Activated CD8-positive, alpha-beta memory T cell treated with anti-CD3 and anti-CD28 coated beads, Interleukin-2, amount 10 ng/mL, durations not matched to agents 7 days and 5 days (primary cell): Measurements from ENCODE around the gene HIGD1C. TPM values are rescaled to one million over a fixed set of nuclear protein-coding genes. Genes with fewer than 3 reads are reported as not detected.
"Not testable (repeated sequence)": the region's sequence is repeated elsewhere in the genome, so short reads cannot be mapped to it uniquely, and the experiment has no call there.

Experiments
- ATAC-seq: fragments of 150-1000 bp; cut with Tn5 transposase; one replicate; pipeline ENCODE4 v1.10.0; 2021; ENCODE audit warnings: moderate library complexity
- CTCF ChIA-PET: fragments of 350-600 bp; sonication (Branson Sonifier 250); formaldehyde crosslinking; loops from one replicate; lab custom pipeline; 2021; ENCODE audit warnings: antibody characterized with exemption; lab: Charles Lee
- DNase-seq: peaks from one replicate; pipeline ENCODE4 v3.0.0-alpha.2; 2020
- H3K27ac Mint-ChIP-seq: one replicate; pipeline ENCODE4 v1.8.0; 2021; ENCODE audit warnings: mild to moderate bottlenecking, mixed read lengths
- H3K27me3 Mint-ChIP-seq: one replicate; pipeline ENCODE4 v1.8.0; 2021; ENCODE audit warnings: mixed read lengths
- H3K36me3 Mint-ChIP-seq: one replicate; pipeline ENCODE4 v1.8.0; 2021; ENCODE audit warnings: mild to moderate bottlenecking, mixed read lengths
- H3K4me1 Mint-ChIP-seq: one replicate; pipeline ENCODE4 v1.8.0; 2021; ENCODE audit warnings: mixed read lengths
- H3K4me3 Mint-ChIP-seq: one replicate; pipeline ENCODE4 v1.8.0; 2021; ENCODE audit warnings: mild to moderate bottlenecking, moderate library complexity, mixed read lengths
- H3K9me3 Mint-ChIP-seq: one replicate; pipeline ENCODE4 v1.8.0; 2022; ENCODE audit warnings: low read depth, mixed read lengths
- total RNA-seq, 2 experiments: library from RNA; stranded (reverse); gene quantifications; one replicate each; pipeline ENCODE4 v1.2.3, GENCODE V29; 2021

The HIGD1C gene
- total RNA-seq, 2 experiments from 2014 or later = not detected

DNA sequence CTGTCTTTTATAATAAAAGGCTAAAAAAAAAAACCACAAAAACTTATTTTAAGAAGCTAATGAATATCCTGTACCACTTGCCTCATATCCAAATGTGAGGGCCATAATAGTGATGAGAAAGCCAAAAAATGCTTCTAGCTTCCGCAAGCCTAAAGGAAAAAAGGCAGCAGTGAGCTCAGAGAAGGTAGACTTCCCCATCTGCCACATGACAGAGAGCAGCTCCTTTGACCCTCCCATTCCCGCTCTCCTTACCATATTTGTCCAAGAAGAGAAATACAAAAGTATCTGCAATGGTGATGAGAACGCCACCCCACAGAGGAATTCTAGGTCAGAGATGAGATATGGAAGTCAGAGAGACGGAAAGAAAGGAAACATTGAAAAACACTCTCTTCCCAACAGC, 46.7 kb downstream of the HIGD1C start:
- H3K9me3 Mint-ChIP-seq = no peaks in the 10 kb centered on the region
- no peak overlapping the region for H3K4me3 Mint-ChIP-seq
- no peak overlapping the region for H3K27ac Mint-ChIP-seq
- H3K27me3 Mint-ChIP-seq = no peaks in the 10 kb centered on the region
- ATAC-seq (no peak), DNase-seq (no peak)
- no peaks in the 10 kb centered on the region for H3K4me1 Mint-ChIP-seq
- peaks cover 32% of the 10 kb centered on the region for H3K36me3 Mint-ChIP-seq
- CTCF ChIA-PET = no interaction called here

- peaks cover 29% of the 10 kb centered on the region for H3K36me3 Mint-ChIP-seq
These were observed 47.9 kb downstream of the HIGD1C start for GRCh38 chr12:51000245-51000644.

GRCh38 chr12:51001799-51002198, 49.5 kb downstream of the HIGD1C start:
- no peak for DNase-seq
- Mint-ChIP-seq H3K27ac (no peak overlapping the region), H3K27me3 (no peaks in the 10 kb centered on the region), H3K4me3 (no peak overlapping the region), H3K9me3 (no peaks in the 10 kb centered on the region), H3K36me3 (peaks cover 26% of the 10 kb centered on the region), H3K4me1 (no peaks in the 10 kb centered on the region)
- ATAC-seq = no peak
- CTCF ChIA-PET = no interaction called here

More at GRCh38 chr12:51000245-51000644, 47.9 kb downstream of the HIGD1C start:
- H3K4me1 Mint-ChIP-seq = no peaks in the 10 kb centered on the region
- CTCF ChIA-PET = no interaction called here
- H3K27ac Mint-ChIP-seq = no peak overlapping the region
- H3K9me3 Mint-ChIP-seq = no peaks in the 10 kb centered on the region
- DNase-seq (no peak), ATAC-seq (no peak)
- H3K27me3 Mint-ChIP-seq = no peaks in the 10 kb centered on the region
- no peak overlapping the region for H3K4me3 Mint-ChIP-seq

DNA sequence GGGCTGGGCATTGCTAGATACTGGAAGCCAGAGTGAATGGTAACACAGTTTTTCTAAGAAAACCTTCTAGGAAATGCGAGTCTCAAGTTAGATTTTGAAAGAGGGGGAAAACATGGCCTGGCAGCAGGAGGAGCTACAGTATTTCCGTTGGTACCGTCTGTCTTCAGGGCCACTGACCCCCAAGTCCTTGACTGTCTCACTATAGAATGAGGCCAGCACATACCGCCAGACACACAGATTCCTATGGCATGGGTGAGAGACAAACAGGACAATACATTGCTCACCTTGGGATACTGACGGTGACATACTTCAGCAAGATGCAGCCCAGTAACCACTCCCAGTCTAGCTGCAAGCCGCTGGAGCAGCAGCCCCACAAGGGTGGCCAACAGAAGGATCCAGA, 52.2 kb downstream of the HIGD1C start:
- Mint-ChIP-seq H3K4me3 (no peak overlapping the region), H3K36me3 (peaks cover 35% of the 10 kb centered on the region), H3K4me1 (peaks cover 5% of the 10 kb centered on the region), H3K27me3 (no peaks in the 10 kb centered on the region), H3K9me3 (no peaks in the 10 kb centered on the region), H3K27ac (no peak overlapping the region)
- ATAC-seq (no peak), DNase-seq (no peak)
- CTCF ChIA-PET = no interaction called here

GRCh38 chr12:51005030-51005429, 52.7 kb downstream of the HIGD1C start:
- ATAC-seq = no peak
- peaks cover 33% of the 10 kb centered on the region for H3K36me3 Mint-ChIP-seq
- CTCF ChIA-PET = no interaction called here

DNA sequence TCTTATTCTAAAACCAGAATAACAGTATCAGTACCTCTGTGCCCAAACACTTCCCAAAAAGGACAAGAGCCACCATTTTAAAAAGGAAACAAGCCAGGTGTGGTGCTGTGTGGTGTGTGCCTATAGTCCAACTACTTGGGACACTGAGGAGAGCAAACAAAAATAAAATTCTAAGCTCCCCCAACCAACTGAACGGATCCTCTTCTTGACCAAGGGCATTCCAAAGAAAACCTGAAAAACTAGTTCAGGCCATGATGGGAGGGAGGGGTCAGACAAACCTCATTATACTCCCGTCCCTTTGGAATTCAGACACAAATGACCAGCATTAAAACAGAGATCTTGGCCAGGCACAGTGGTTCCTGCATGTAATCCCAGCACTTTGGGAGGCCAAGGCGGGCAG, 53.3 kb downstream of the HIGD1C start:
- Mint-ChIP-seq H3K27ac (no peak overlapping the region), H3K4me1 (peaks cover 7% of the 10 kb centered on the region), H3K36me3 (peaks cover 27% of the 10 kb centered on the region), H3K9me3 (no peaks in the 10 kb centered on the region), H3K27me3 (no peaks in the 10 kb centered on the region), H3K4me3 (no peak overlapping the region)
- CTCF ChIA-PET = no interaction called here
- ATAC-seq (no peak), DNase-seq (no peak)

More at GRCh38 chr12:51005030-51005429, 52.7 kb downstream of the HIGD1C start:
- Mint-ChIP-seq H3K27ac (no peak overlapping the region), H3K4me1 (peaks cover 5% of the 10 kb centered on the region), H3K27me3 (no peaks in the 10 kb centered on the region), H3K9me3 (no peaks in the 10 kb centered on the region), H3K4me3 (no peak overlapping the region)
- DNase-seq = no peak

GRCh38 chr12:51008329-51009055, 56.1 kb downstream of the HIGD1C start:
- ATAC-seq = no peak
- CTCF ChIA-PET = interaction anchor here (1.3 to 1.4 kb wide), 2 partner anchors 21 to 576 kb away, joined by 3 to 4 read pairs; no protein-coding TSS in a partner anchor
- Mint-ChIP-seq H3K27ac (no peak overlapping the region), H3K4me1 (peaks cover 16% of the 10 kb centered on the region), H3K9me3 (no peaks in the 10 kb centered on the region), H3K27me3 (no peaks in the 10 kb centered on the region), H3K36me3 (peaks cover 24% of the 10 kb centered on the region), H3K4me3 (peak overlapping the region; percentile 38)
- DNase-seq = no peak

DNA sequence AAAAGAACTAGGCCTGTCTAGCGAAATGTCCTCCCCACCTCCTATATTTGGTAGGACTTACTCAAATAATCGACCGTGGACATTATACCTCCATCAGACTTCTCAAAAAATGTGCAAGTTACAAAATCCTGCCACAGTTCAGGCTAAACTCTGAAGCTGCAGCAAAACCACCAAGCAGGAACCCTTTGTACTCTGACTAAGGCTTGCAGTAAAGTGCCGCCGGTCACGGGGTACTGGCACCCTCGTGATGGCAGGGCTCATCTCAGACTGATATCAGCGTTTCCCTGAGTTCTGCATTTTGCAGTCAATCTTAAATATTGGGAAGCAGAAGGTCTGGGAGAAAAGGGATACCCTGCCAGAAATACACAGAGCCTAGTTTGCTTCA, 56.7 kb downstream of the HIGD1C start:
- Mint-ChIP-seq H3K36me3 (peaks cover 24% of the 10 kb centered on the region), H3K9me3 (no peaks in the 10 kb centered on the region), H3K4me3 (peak overlapping the region; percentile 38), H3K27ac (no peak overlapping the region), H3K4me1 (peaks cover 16% of the 10 kb centered on the region), H3K27me3 (no peaks in the 10 kb centered on the region)
- CTCF ChIA-PET = interaction anchor here (0.8 to 1.4 kb wide), 4 partner anchors 22 to 577 kb away, joined by 3 to 4 read pairs (median 4); no protein-coding TSS in a partner anchor
- DNase-seq = peak; percentile 54
- peak; percentile 70 for ATAC-seq

DNA sequence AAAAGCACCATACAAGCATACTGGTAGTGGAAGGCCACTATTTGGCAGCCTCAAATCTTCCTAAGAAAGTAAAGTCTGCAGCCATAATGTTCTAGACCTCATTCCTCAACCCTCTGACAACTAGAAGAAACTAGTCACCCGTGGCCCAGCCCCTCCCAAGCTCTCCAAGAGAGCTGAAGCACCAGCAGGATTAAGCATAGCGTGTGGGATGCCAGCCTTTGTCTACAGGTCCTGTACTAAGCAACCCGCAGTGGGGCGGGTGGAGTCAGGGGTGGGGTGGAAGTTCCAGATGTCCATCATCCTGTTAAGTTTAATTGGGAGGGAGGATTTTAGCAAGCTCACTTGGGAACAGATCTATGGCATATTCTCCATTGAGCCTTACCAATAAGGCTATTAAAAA, 59.6 kb downstream of the HIGD1C start:
- ATAC-seq = no peak
- CTCF ChIA-PET = interaction anchor here (0.6 to 0.8 kb wide), 3 partner anchors 17 to 341 kb away, joined by 3 read pairs; no protein-coding TSS in a partner anchor
- H3K4me3 Mint-ChIP-seq = no peak overlapping the region
- no peaks in the 10 kb centered on the region for H3K9me3 Mint-ChIP-seq
- no peak overlapping the region for H3K27ac Mint-ChIP-seq
- DNase-seq = no peak
- peaks cover 16% of the 10 kb centered on the region for H3K4me1 Mint-ChIP-seq
- peaks cover 12% of the 10 kb centered on the region for H3K36me3 Mint-ChIP-seq
- no peaks in the 10 kb centered on the region for H3K27me3 Mint-ChIP-seq

DNA sequence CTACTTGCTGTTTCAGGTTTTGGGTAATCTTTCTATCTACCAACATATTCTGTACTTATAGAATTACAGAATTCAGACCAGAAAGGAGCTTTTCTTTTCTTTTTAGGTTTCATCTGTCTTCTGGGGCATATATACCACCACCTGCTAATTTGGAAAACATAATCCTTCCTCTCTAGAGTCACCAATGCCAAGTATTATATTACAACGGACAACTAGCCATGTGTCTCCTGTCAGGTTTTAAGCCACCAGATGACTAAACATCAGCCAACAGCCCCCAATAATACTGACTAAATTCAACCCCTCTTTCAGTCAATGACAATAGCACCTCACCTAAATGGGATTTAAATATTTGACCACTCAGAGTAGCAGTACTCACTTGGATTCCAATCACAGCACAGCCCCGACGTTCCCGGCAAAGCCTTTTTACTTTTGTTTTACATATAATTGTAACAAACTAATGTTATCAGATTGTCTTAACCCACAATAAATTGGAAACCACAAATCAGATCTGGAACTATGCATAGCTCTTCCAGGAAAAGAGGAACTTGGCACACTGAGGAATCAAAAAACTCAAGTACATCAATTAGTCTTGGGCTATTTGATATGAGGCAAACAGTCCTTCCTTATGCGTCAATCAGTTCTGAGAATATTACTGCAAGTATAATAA, 60.4 kb downstream of the HIGD1C start:
- Mint-ChIP-seq H3K9me3 (no peaks in the 10 kb centered on the region), H3K27ac (no peak overlapping the region), H3K4me1 (peaks cover 16% of the 10 kb centered on the region), H3K27me3 (no peaks in the 10 kb centered on the region), H3K4me3 (no peak overlapping the region), H3K36me3 (peaks cover 8% of the 10 kb centered on the region)
- no peak for DNase-seq
- ATAC-seq = no peak
- CTCF ChIA-PET = interaction anchor here (0.8 to 2.0 kb wide), 2 partner anchors 9 to 16 kb away, joined by 3 to 5 read pairs; no protein-coding TSS in a partner anchor

- Mint-ChIP-seq H3K4me3 (no peak overlapping the region), H3K4me1 (peaks cover 16% of the 10 kb centered on the region), H3K36me3 (peaks cover 3% of the 10 kb centered on the region), H3K27me3 (no peaks in the 10 kb centered on the region), H3K9me3 (no peaks in the 10 kb centered on the region), H3K27ac (no peak overlapping the region)
- no peak for ATAC-seq
- DNase-seq = no peak
- CTCF ChIA-PET = interaction anchor here (1.1 to 2.0 kb wide), 2 partner anchors 8 to 14 kb away, joined by 3 to 5 read pairs; no protein-coding TSS in a partner anchor
These were observed 61.1 kb downstream of the HIGD1C start for GRCh38 chr12:51013441-51013840.

DNA sequence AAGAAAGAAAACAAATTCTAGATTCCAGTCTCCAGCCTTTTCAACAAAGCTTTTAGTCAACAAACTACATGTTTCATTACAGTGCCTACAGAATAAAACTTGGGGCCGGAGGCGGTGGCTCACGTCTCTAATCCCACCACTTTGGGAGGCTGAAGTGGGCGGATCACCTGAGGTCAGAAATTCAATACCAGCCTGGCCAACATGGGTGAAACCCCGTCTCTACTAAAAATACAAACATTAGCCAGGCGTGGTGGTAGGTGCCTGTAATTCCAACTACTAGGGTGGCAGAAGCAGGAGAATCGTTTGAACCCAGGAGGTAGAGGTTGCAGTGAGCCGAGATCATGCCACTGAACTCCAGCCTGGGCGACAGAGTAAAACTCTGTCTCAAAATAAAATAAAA, 62.1 kb downstream of the HIGD1C start:
- not testable (repeated sequence) for H3K9me3 Mint-ChIP-seq, H3K27ac Mint-ChIP-seq, H3K27me3 Mint-ChIP-seq, H3K4me3 Mint-ChIP-seq, DNase-seq, H3K36me3 Mint-ChIP-seq, ATAC-seq
- peaks cover 11% of the 10 kb centered on the region for H3K4me1 Mint-ChIP-seq
- CTCF ChIA-PET = interaction anchor here (1.1 kb wide), 1 partner anchor 13 kb away, joined by 3 read pairs; no protein-coding TSS in a partner anchor

GRCh38 chr12:51017452-51017851, 65.1 kb downstream of the HIGD1C start:
- DNase-seq (no peak), ATAC-seq (no peak)
- Mint-ChIP-seq H3K4me3 (no peak overlapping the region), H3K27me3 (no peaks in the 10 kb centered on the region), H3K27ac (no peak overlapping the region), H3K36me3 (no peaks in the 10 kb centered on the region), H3K4me1 (peaks cover 27% of the 10 kb centered on the region), H3K9me3 (no peaks in the 10 kb centered on the region)
- CTCF ChIA-PET = no interaction called here
